Liver (tissue), 9 donors: ENCODE measurements around the gene RABIF. TPM values are rescaled to one million over a fixed set of nuclear protein-coding genes. Genes with fewer than 3 reads are reported as not detected.

Experiments
- DNase-seq: peaks from one replicate; pipeline ENCODE4 v3.0.0-alpha.2; 2017; ENCODE audit warnings: low spot score
- H3K27ac ChIP-seq, 2 donors: one replicate each; pipeline ENCODE4 v1.7.0; 2013; ENCODE audit warnings: inconsistent platforms in 2 of 2, low read length in 2 of 2, control low read depth in 1 of 2, low read depth in 1 of 2, mild to moderate bottlenecking in 1 of 2
- H3K27me3 ChIP-seq, 4 donors: one replicate each; pipeline versions ENCODE4 v1.6.1 to v1.7.0; 2013; ENCODE audit warnings: low read length in 3 of 4, inconsistent platforms in 1 of 4, mild to moderate bottlenecking in 1 of 4, moderate library complexity in 1 of 4; ENCODE audit not compliant: control insufficient read depth in 4 of 4, insufficient read depth in 4 of 4
- H3K36me3 ChIP-seq, 4 donors: one replicate each; pipeline versions ENCODE4 v1.6.1 to v1.7.0; 2013; ENCODE audit warnings: low read length in 3 of 4, mild to moderate bottlenecking in 3 of 4, low read depth in 1 of 4, moderate library complexity in 1 of 4; ENCODE audit not compliant: control insufficient read depth in 4 of 4, insufficient read depth in 3 of 4
- H3K4me1 ChIP-seq, 4 donors: one replicate each; pipeline versions ENCODE4 v1.6.1 to v1.7.0; 2013; ENCODE audit warnings: low read length in 3 of 4, mild to moderate bottlenecking in 3 of 4, moderate library complexity in 1 of 4; ENCODE audit not compliant: control insufficient read depth in 4 of 4, insufficient read depth in 4 of 4
- H3K4me3 ChIP-seq, 3 donors: one replicate each; pipeline versions ENCODE4 v1.6.1 to v1.7.0; 2013; ENCODE audit warnings: low read length in 3 of 3, control low read depth in 1 of 3, low read depth in 1 of 3, mild to moderate bottlenecking in 1 of 3
- H3K9ac ChIP-seq, 2 donors: one replicate each; pipeline ENCODE4 v1.7.0; 2013; ENCODE audit warnings: low read length in 2 of 2, mild to moderate bottlenecking in 2 of 2, moderate library complexity in 2 of 2, control low read depth in 1 of 2, low read depth in 1 of 2
- H3K9me3 ChIP-seq, 4 donors: one replicate each; pipeline versions ENCODE4 v1.6.1 to v1.7.0; 2013; ENCODE audit warnings: low read length in 3 of 4; ENCODE audit not compliant: control insufficient read depth in 4 of 4
- FOXA1 ChIP-seq: IDR thresholded peaks from 2 replicates; pipeline ENCODE4 v1.6.1; 2016; ENCODE audit warnings: antibody characterized with exemption
- FOXA2 ChIP-seq: IDR thresholded peaks from 2 replicates; pipeline ENCODE4 v1.6.1; 2016; ENCODE audit warnings: antibody characterized with exemption
- GABPA ChIP-seq, 2 donors: IDR thresholded peaks in 1 of 2; conservative IDR thresholded peaks in 1 of 2; 2 replicates each; pipeline ENCODE4 v1.6.1; 2016; ENCODE audit warnings: antibody characterized with exemption in 2 of 2, mild to moderate bottlenecking in 1 of 2, moderate library complexity in 1 of 2
- HNF4A ChIP-seq, 2 donors: conservative IDR thresholded peaks; 2 replicates each; pipeline ENCODE4 v1.6.1; 2016; ENCODE audit warnings: antibody characterized with exemption in 2 of 2, mild to moderate bottlenecking in 2 of 2
- HNF4G ChIP-seq: IDR thresholded peaks from 2 replicates; pipeline ENCODE4 v1.6.1; 2016; ENCODE audit warnings: antibody characterized with exemption
- JUND ChIP-seq, 2 donors: IDR thresholded peaks; 2 replicates each; pipeline ENCODE4 v1.6.1; 2016; ENCODE audit warnings: antibody characterized with exemption in 2 of 2
- NR2F2 ChIP-seq: IDR thresholded peaks from 2 replicates; pipeline ENCODE4 v1.6.1; 2016; ENCODE audit warnings: antibody characterized with exemption
- RAD21 ChIP-seq, 2 donors: IDR thresholded peaks; 2 replicates each; pipeline ENCODE4 v1.6.1; 2016; ENCODE audit warnings: antibody characterized with exemption in 2 of 2, mild to moderate bottlenecking in 2 of 2
- RXRA ChIP-seq, 2 donors: IDR thresholded peaks; 2 replicates each; pipeline ENCODE4 v1.6.1; 2017 to 2018; ENCODE audit warnings: antibody characterized with exemption in 2 of 2, mild to moderate bottlenecking in 1 of 2
- SP1 ChIP-seq: IDR thresholded peaks from 2 replicates; pipeline ENCODE4 v1.6.1; 2018; ENCODE audit warnings: antibody characterized with exemption, mild to moderate bottlenecking
- TAF1 ChIP-seq: conservative IDR thresholded peaks from 2 replicates; pipeline ENCODE4 v1.6.1; 2016; ENCODE audit warnings: antibody characterized with exemption, mild to moderate bottlenecking
- YY1 ChIP-seq: IDR thresholded peaks from 2 replicates; pipeline ENCODE4 v1.6.1; 2016; ENCODE audit warnings: antibody characterized with exemption, mild to moderate bottlenecking
- WGBS: extraction: QIAGEN DNeasy Blood & Tissue Kit; methylation state at CpG from one replicate; pipeline ENCODE4 v1.1.7; 2013; 5-methylcytosine and 5-hydroxymethylcytosine counted together
- polyA plus RNA-seq, 2 donors: library from polyadenylated mRNA; stranded (reverse) in 1 of 2; unstranded in 1 of 2; fragments of 200-250 nt in 1 of 2; fragments of >200 nt in 1 of 2; fragmentation: Nextera tagmentation in 1 of 2; extraction: Ambion mirVana in 1 of 2; gene quantifications; one replicate each; pipeline versions ENCODE4 v1.2.1 to v1.2.3, GENCODE V29; 2013 to 2015
- total RNA-seq, 2 donors: library from RNA; depleted of rRNA; stranded (reverse); fragments of >200 nt; gene quantifications; one replicate each; pipeline ENCODE4 v1.2.3, GENCODE V29; 2014
- TF ChIP-seq, protein P1 (sequence below): IDR thresholded peaks from 2 replicates; pipeline ENCODE4 v1.6.1; 2016; ENCODE audit warnings: antibody characterized with exemption
- TF ChIP-seq, protein P2 (sequence below): IDR thresholded peaks from 2 replicates; pipeline ENCODE4 v1.6.1; 2016; ENCODE audit warnings: antibody characterized with exemption, mild to moderate bottlenecking
- TF ChIP-seq, protein P3 (sequence below): IDR thresholded peaks from 2 replicates; pipeline ENCODE4 v1.6.1; 2016; ENCODE audit warnings: antibody characterized with exemption
- TF ChIP-seq, protein P4 (sequence below): IDR thresholded peaks from 2 replicates; pipeline ENCODE4 v1.6.1; 2016; ENCODE audit warnings: antibody characterized with exemption
- donor health status: healthy.
- donor health status: healthy.
- donor health status: healthy.
- donor health status: healthy.
- donor health status: healthy.

RABIF gene
- total and polyA plus RNA-seq, 4 donors = 3.6 to 7.5 (median 4.3) TPM

DNA sequence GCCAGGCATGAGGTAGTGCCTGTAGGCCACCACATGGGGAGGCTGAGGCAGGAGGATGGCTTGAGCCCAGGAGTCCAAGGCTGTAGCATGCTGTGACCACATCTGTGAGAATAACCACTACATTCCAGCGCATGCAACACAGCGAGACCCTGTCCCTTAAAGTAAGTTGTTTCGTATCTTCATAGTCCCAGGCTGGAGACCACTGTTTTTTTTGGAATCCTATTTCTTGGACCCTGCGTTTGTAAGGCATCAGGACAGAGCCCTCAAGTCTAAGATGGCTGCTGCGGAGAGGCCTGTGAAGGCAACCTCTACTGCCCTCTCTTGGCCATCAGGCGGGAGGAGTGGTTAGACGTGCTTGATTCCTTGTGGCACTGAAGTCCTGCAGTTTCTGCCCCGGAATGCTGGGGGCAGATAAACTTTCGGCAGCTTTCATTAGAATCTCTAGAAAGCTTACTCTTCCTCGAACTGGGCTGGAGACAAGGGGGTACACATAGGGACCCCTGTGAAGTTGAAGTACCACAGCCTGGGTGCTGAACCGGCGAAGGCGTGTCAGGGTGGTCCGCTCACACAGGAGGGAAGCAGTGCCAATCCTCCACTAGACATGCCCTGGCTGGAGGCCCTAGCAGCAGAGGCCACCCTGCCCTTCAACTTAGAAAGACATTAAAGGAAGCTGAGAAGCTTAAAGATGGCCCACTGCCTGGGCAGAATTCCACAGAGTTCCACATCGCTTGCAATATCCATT is 36.6 kb downstream of the RABIF start (continued):
- TF ChIP-seq, protein P1, sequence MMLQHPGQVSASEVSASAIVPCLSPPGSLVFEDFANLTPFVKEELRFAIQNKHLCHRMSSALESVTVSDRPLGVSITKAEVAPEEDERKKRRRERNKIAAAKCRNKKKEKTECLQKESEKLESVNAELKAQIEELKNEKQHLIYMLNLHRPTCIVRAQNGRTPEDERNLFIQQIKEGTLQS = no peak
- no peak for TF ChIP-seq FOXA2
- TF ChIP-seq SP1 = no peak

DNA sequence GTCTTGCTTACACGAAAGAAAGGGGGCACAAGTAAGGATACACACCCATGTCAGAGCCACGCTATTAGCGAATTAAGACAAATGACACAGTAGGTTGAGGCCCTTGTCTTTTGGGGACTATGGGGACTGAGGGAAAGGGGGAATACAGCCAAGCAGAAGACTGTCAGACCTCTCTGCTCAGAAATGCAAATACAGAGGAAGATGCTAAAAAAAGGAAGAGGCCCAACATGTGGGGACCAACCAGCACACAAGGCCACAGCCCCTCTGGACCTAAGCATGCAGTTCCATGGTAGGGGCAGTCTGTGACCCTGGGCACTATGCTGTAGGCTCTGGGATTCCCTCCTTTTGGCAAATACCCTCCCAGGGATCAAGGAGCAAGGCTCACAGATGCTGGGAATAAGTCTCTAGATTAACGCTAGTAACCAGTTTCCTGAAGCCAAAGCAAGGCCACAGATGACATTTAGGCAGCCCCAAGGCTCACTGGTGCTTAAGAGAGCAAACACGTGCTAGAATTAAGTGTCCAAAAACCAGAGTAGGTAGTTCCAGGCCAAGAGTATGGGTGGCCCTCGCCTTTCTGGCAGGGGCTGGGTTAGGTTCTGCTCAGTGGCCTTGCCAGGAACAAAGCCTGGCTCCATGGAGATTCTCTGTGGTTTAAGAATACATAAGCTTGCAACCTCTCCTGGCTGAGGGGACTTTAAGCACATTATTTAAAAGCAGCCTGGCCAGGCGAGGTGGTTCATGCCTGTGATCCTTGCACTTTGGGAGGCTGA is 38.2 kb downstream of the RABIF start:
- 93% methylated on average over 7 of the region's 7 CpGs for WGBS
- no peaks in the 10 kb centered on the region for H3K9me3 ChIP-seq
- H3K4me1 ChIP-seq = peaks cover 0 to 5% (median 2%) of the 10 kb centered on the region in 4 donors
- no peak overlapping the region for H3K27ac ChIP-seq
- H3K36me3 ChIP-seq = no peaks in the 10 kb centered on the region
- no peak for TF ChIP-seq FOXA1
- TF ChIP-seq SP1 = no peak
- DNase-seq = no peak
- H3K9ac ChIP-seq = no peak overlapping the region
- no peak overlapping the region for H3K4me3 ChIP-seq
- no peaks in the 10 kb centered on the region for H3K27me3 ChIP-seq

DNA sequence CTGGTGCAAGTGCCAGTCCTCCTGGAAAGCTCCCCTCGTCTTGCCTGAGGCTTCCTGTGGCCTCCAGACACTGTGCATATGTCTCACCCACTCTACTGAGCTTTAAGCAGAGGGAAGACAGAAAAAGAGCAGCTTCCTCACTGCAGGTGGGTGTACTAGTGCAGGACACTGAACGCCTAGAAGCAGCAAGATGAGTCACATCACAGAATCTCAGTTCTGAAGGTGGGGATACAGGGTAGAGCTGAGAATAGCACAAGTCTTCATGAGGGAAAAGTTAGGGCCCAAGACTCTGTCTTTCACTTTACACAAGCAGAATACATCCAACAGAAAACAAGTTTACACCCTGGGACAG is 40.8 kb downstream of the RABIF start:
- no peaks in the 10 kb centered on the region for H3K27me3 ChIP-seq
- no peak for DNase-seq
- H3K9me3 ChIP-seq = no peaks in the 10 kb centered on the region
- no peaks in the 10 kb centered on the region for H3K36me3 ChIP-seq
- peaks cover 0 to 5% (median 2%) of the 10 kb centered on the region in 4 donors for H3K4me1 ChIP-seq
- no peak overlapping the region for H3K9ac ChIP-seq
- H3K27ac ChIP-seq = no peak overlapping the region
- TF ChIP-seq TAF1 = no peak
- no peak for TF ChIP-seq JUND (IDR thresholded peaks at IDR 0.05)
- TF ChIP-seq SP1 = no peak
- TF ChIP-seq, protein P2, sequence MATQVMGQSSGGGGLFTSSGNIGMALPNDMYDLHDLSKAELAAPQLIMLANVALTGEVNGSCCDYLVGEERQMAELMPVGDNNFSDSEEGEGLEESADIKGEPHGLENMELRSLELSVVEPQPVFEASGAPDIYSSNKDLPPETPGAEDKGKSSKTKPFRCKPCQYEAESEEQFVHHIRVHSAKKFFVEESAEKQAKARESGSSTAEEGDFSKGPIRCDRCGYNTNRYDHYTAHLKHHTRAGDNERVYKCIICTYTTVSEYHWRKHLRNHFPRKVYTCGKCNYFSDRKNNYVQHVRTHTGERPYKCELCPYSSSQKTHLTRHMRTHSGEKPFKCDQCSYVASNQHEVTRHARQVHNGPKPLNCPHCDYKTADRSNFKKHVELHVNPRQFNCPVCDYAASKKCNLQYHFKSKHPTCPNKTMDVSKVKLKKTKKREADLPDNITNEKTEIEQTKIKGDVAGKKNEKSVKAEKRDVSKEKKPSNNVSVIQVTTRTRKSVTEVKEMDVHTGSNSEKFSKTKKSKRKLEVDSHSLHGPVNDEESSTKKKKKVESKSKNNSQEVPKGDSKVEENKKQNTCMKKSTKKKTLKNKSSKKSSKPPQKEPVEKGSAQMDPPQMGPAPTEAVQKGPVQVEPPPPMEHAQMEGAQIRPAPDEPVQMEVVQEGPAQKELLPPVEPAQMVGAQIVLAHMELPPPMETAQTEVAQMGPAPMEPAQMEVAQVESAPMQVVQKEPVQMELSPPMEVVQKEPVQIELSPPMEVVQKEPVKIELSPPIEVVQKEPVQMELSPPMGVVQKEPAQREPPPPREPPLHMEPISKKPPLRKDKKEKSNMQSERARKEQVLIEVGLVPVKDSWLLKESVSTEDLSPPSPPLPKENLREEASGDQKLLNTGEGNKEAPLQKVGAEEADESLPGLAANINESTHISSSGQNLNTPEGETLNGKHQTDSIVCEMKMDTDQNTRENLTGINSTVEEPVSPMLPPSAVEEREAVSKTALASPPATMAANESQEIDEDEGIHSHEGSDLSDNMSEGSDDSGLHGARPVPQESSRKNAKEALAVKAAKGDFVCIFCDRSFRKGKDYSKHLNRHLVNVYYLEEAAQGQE = no peak
- TF ChIP-seq, protein P3, sequence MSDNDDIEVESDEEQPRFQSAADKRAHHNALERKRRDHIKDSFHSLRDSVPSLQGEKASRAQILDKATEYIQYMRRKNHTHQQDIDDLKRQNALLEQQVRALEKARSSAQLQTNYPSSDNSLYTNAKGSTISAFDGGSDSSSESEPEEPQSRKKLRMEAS = no peak
- no peak for TF ChIP-seq FOXA1
- no peak for TF ChIP-seq RAD21 (IDR thresholded peaks at IDR 0.05)
- TF ChIP-seq HNF4G = no peak
- no peak for TF ChIP-seq YY1
- TF ChIP-seq FOXA2 = no peak
- TF ChIP-seq, protein P4, sequence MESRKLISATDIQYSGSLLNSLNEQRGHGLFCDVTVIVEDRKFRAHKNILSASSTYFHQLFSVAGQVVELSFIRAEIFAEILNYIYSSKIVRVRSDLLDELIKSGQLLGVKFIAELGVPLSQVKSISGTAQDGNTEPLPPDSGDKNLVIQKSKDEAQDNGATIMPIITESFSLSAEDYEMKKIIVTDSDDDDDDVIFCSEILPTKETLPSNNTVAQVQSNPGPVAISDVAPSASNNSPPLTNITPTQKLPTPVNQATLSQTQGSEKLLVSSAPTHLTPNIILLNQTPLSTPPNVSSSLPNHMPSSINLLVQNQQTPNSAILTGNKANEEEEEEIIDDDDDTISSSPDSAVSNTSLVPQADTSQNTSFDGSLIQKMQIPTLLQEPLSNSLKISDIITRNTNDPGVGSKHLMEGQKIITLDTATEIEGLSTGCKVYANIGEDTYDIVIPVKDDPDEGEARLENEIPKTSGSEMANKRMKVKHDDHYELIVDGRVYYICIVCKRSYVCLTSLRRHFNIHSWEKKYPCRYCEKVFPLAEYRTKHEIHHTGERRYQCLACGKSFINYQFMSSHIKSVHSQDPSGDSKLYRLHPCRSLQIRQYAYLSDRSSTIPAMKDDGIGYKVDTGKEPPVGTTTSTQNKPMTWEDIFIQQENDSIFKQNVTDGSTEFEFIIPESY = no peak
- no peak for TF ChIP-seq HNF4A (conservative IDR thresholded peaks at IDR 0.05)
- TF ChIP-seq GABPA (IDR thresholded peaks at IDR 0.05 in 1 of 2, conservative IDR thresholded peaks at IDR 0.05 in 1 of 2) = no peak
- no peak for TF ChIP-seq RXRA (IDR thresholded peaks at IDR 0.05)
- TF ChIP-seq, protein P1 = no peak
- no peak for TF ChIP-seq NR2F2
- 70% methylated on average over 2 of the region's 2 CpGs for WGBS
- no peak overlapping the region for H3K4me3 ChIP-seq
